Stimulated activated CD8-positive, alpha-beta memory T cell treated with anti-CD3 and anti-CD28 coated beads, Interleukin-12 subunit alpha, Interleukin-12 subunit beta, amount 100 ng/mL, for 24 hours (primary cell): Measurements from ENCODE around the gene ARHGAP6.
"Not testable (repeated sequence)": the region's sequence is repeated elsewhere in the genome, so short reads cannot be mapped to it uniquely, and the experiment has no call there.

Experiments used
- DNase-seq: peaks from one replicate; pipeline ENCODE4 v3.0.0-alpha.2; 2020; ENCODE audit errors: extremely low read depth

Gene ARHGAP6

GRCh38 chrX:11239230-11239629 is 426.5 kb downstream of the ARHGAP6 start:
- DNase-seq: no peak

- not testable (repeated sequence) for DNase-seq
These were observed 430.3 kb downstream of the ARHGAP6 start for GRCh38 chrX:11235377-11235776.

DNA sequence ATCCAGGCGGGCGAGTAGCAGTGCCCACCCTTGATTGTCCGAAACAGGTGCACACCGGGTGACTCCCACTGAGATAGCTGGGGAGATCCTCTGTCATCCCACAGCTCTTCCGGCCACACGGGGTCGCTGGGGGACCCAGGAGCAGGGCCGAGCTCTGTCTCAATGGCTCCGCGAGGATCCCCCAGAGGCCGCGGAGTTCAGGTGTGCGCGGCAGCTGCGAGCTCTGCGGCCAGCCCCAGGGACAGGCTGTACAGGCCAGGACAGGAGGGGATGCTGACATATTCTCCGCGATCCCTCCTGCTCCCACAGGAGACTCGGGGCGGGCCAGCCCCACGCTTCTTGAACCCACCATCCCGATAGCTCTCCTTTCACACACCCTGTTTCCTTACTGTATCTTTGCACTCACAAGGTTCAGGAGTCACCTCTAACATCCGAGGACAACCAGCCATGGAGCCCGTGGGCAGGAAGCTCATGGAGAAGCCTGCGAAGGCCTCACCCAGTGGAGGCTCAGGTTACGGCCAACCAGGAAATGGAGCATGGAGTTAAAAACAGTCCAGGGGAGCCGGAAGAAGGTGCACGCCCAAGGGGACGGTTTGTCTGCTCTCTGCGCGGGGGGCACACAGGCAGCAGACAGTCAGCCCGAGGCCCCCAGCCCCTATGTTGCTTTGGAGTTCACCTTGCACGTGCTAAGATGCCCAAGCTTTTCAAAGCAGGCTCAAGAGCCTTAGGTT is 450.4 kb downstream of the ARHGAP6 start:
- no peak for DNase-seq

GRCh38 chrX:11214346-11215190 is 451.2 kb downstream of the ARHGAP6 start:
- DNase-seq: no peak

- no peak for DNase-seq
These were observed 453.0 kb downstream of the ARHGAP6 start for GRCh38 chrX:11212741-11213140.

DNA sequence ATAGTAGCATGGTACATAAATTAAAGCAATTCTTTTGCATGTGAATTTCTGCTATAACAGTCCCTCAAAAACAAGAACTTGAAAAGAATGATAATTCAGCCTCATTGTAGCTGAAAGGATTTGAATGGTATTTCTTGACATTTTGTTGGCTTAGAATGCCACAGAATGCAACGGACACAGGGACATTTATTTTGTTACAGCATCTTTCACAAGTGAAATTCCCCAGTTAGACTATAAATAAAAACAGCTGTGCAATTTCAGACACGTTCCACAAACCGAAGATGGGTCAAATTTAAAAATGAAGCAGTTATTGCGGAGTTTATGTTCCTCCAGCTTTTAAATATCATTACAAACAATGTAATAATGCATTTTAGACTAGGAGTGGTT is 455.3 kb downstream of the ARHGAP6 start:
- no peak for DNase-seq

DNA sequence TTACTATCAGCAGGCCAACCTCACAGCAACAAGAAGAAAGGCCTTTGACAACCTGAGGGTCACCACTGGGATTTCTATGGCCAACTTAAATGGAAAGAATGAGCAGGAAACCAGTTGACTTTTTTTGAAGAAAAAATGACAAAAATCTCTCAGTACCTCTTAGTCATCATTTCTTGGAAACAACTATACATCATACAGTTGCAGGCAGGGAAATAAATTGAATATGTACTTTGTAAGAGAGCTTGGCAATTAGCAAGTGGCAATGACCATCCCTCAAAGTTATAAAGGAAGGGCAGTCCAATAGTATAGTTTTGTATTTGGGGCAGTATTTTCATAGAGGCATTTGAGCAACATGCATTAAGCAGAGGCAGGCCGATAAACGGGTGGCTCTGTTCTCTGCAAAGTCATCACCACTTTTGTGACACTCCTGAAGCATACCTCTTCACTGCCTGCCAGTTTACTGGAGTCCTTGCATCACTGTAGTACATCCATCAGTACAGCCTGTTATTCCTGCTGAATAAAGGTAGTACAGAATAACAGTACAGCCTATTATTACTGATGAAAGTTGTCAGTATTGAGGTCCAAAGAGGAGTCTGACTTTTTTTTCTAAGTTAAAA is 455.8 kb downstream of the ARHGAP6 start:
- no peak for DNase-seq

DNA sequence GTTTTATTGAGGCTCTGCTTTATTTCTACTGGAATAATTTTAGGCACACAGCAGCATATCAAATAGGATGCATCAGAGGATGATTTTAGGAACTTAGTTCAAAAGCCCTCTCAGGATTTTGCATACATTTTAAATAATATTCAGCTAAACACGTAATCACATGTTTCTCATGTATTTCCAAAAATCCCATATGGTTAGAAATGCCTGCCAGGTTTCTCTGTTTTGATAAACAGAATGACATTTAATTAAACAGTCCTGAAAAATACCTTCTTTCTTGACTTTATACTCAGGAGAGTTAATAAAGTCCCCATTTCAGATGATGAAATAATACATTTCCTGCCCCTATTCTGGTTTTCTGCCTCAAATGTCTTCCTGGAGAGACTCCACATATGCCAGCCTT is 459.0 kb downstream of the ARHGAP6 start:
- no peak for DNase-seq

DNA sequence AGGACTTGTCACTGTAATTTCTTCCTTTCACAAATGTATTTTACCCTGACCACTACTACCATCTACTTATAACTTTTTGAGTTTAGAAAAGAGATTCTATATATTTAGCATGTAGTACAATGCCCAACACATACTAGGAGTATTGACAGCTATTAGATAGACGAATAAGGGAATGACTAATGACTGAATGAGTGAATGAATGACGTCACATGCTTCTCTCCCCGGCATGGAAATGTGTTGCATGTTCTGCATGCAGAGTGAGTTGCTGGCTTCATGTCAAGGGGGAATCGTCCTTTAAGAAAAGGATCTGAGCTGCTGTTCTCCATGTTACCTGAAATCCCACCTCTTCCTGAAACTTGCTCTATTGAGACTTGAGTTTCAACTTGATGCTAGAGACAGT is 459.9 kb downstream of the ARHGAP6 start:
- no peak for DNase-seq

GRCh38 chrX:11197671-11198070 is 468.0 kb downstream of the ARHGAP6 start:
- no peak for DNase-seq

GRCh38 chrX:11196476-11196875 is 469.2 kb downstream of the ARHGAP6 start:
- no peak for DNase-seq

DNA sequence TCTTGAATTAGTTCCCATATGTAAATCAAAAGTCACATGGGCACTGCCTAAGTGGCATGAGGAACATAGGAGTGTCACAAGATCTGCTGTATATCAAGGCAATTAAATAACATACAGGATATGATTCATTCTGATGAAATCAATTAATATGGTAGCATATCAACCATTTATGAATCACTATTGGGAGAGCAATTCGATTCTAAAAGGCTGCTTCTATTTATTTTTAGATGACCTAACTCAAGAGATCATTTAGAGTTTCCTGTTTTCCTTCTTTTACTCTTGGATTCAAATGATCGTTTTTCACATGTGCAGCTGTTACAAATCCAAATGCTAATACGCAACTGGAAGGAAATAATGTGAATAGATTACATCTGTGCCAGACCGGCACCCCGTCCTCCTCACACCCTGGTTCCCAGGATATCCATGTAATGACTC is 472.7 kb downstream of the ARHGAP6 start:
- DNase-seq: no peak

- DNase-seq: no peak
These were observed 474.8 kb downstream of the ARHGAP6 start for GRCh38 chrX:11190745-11191510.

DNA sequence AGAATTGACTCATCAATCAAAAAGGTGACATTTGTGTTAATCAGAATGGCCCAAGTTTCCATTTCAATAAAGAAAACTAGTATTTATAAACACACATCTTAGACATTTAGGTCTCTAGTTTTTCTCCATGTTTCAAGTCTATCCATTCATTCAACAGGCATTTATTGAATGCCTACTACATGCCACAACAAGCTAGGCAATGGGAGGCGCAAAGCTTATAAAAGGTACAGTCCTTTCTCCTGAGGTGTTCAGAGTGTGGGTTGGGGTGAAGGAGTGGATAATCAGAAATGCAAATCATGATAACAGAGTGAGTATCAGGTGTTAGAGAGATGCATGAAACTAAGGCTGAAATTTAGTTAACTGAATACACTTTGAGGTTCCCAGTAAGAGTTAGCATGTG is 476.6 kb downstream of the ARHGAP6 start:
- no peak for DNase-seq

GRCh38 chrX:11188664-11189063 is 477.1 kb downstream of the ARHGAP6 start:
- DNase-seq: no peak

- no peak for DNase-seq
These were observed 478.7 kb downstream of the ARHGAP6 start for GRCh38 chrX:11187001-11187400.

GRCh38 chrX:11185861-11186260 is 479.9 kb downstream of the ARHGAP6 start:
- DNase-seq: no peak

GRCh38 chrX:11180571-11180970 is 485.1 kb downstream of the ARHGAP6 start:
- DNase-seq: no peak

DNA sequence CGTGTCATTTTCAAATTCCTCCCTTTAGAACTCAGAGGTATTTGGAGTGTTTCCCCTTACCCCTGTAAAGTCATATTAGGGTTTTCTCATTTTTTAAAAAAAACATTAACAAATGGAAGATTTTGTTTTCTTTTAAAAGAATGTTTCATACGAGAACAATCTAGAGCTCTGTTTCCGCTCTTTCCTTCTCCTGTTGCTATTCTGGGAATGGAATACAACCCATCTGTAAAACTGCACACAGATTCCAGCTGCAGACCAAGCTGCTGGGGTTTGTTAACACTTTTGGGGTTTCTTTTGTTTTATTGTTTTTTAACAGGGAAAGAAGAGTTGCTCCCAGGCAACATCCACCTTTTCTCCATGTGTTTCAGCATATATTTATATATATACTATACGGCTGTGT is 493.3 kb downstream of the ARHGAP6 start:
- DNase-seq: no peak

DNA sequence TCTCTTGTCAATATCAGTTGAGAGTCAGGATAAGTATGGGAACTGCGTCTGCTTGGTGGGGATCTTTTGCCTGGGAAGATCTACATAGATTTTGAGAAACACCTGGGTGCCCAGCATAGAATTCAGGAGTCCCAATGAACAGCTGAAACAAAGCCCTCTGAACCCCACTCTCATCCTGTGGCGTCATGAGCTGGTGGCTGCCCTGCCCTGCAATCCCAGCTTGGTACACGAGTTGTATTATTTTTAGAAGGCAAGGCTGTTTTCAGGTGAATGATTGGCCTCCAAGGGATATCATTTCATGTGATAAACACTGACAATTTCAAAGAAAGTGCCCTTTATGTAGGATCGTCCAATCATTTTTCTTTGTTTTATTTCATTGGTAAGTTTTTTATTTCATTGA is 493.8 kb downstream of the ARHGAP6 start:
- no peak for DNase-seq

DNA sequence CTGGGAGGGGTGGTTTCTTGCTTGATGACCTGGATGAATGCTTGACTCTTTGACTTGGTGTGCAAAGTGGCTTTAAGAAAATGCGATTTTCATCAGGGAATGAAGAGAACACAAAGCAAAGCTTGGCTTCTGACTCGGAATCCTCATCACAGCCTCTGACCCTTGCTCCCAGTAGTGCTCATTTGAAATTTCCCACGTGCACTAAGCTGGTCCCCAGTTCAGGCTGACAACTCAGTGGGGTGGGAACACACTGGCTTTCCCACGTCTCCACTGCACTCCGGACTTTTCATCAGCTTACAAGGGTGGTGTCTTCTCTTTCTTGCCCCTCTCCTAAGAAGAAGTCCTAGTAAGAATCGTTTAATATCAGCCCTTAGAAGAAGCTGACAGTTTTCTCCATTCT is 501.3 kb downstream of the ARHGAP6 start:
- no peak for DNase-seq

GRCh38 chrX:11159149-11159548 is 506.6 kb downstream of the ARHGAP6 start:
- no peak for DNase-seq
